ENCODE results near the gene IPO11.

The IPO11 gene

GRCh38 chr5:62572918-62573514 lies 160.5 kb downstream of the IPO11 start:
- DNase-seq (ENCODE audit: low spot score): no peak

- DNase-seq (ENCODE audit: low spot score): no peak
Measured at GRCh38 chr5:62574599-62574998, 162.0 kb downstream of the IPO11 start.

GRCh38 chr5:62575066-62575465 lies 162.5 kb downstream of the IPO11 start:
- DNase-seq (ENCODE audit: low spot score): no peak

GRCh38 chr5:62575489-62575888 lies 162.9 kb downstream of the IPO11 start:
- no peak for DNase-seq (ENCODE audit: low spot score)

DNA sequence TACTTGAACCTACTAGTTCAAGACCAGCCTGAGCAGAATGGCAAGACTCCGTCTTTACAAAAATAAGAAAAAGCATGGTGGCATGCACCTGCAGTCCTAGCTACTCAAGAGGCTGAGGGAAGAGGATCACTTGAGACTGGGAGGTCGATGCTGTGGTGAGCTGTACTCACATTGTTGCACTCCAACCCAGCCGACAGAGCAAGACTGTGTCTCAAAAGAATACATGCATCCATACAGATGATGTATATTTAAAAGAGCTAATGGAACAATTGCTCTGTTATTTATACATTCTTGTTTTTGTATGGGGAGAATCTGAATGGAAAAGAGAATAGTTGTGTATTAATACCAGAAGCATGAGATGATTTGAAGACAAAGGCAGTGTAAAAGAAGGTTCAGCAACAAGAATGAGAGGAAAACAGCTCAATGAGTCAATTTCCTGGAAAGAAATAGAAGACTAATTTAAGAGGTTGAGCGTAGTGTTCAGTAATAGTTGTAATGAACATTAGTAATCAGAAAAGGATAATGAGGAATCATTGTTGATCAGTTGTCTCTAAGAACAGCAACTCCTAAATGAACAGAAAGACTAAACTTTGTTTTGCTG lies 164.1 kb downstream of the IPO11 start:
- no peak for DNase-seq (ENCODE audit: low spot score)

DNA sequence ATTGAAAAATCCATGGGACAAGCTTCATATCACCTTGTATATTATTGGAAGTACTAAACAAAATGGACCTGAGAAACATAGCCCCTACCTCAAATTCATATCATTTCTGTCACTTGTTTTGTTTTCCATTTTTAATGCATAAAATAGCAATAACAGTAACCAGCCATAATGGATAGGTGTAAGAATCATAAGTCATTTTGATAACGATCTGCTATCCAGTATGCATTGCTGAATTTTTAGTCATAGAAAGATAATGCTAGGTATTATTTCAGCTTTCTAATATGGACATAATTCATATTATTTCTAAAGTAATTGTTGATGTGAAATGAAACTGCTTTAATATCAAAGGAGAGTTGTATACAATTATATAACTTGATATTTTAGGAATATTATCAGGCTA lies 164.9 kb downstream of the IPO11 start:
- DNase-seq (ENCODE audit: low spot score): no peak

DNA sequence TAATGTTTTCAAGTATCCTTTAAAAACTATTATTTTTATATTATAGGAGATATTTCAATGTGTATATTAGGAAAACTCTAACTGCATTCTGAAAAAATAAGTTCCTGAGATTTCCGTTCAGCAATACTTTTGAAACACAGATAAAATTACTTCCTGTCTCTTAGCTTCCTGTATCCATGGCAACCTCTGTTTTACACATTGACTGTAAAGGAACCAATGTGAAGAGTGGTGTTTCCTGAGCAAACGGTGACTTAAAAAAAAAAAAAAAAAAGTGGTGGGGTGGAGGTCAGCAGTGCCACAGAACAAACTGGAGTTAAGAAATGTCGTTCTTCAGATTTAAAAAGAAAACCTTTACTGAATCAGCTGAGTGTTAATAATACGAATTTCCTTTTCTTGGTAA lies 166.0 kb downstream of the IPO11 start, which contains the start of gene LRRC70:
TSS of gene LRRC70 (plus strand) at position 280 of the 400 bp plus-strand sequence. CDS start 620 bp downstream, outside the sequence.
- DNase-seq (ENCODE audit: low spot score): no peak

GRCh38 chr5:62579761-62580160 lies 167.2 kb downstream of the IPO11 start:
- DNase-seq (ENCODE audit: low spot score): no peak

DNA sequence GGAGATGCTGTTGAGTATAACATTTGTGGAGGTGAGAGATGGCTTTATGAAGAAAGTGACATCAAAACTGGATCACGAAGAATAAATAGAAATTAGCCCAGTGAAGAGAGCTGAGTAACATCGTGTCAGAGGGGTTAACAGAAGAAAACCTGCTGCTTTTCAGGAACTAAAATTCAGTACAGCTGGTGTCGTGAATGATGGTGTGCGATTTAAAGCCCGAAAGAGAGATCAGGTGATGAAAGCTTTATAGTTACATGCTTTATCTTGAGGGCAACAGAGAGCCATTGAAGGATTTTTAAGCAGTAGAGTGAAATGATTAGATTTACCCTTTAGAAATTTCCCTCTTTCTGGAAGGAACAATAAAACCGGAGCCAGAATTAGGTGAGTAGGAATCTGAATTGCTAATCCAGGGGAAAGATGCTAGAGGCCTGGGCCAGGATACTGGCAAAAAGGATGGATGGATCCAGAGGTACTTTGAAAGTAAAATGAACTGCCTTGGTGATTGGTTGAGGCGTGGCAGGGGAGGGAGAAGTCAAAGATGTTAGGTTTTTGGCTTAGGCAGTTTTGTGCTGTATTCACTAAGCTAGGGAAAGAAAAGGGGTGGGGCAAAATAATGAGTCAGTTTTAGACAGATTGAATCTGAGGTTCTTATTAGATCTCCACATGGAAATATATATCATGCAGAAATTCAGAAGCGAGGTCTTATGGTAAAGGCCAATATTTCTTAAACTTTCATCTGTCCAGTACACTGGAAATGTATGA lies 169.5 kb downstream of the IPO11 start:
- DNase-seq (ENCODE audit: low spot score): no peak

DNA sequence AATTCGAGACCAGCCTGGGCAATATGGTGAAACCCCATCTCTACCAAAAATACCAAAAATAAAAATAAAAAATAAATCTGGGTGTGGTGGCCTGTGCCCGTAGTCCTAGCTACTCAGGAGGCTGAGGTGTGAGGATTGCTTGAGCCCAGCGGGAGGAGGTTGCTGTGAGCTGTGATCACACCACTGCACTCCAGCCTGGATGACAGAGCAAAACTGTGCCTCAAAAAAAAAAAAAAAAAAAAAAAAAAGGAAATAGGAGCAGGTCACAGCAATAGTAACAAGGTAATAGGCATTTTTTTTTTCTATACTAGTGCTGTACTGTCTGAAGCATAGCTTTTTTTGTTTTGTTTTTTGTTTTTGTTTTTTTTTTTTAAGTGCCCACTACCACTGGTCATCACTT lies 171.8 kb downstream of the IPO11 start:
- no peak for DNase-seq (ENCODE audit: low spot score)

DNA sequence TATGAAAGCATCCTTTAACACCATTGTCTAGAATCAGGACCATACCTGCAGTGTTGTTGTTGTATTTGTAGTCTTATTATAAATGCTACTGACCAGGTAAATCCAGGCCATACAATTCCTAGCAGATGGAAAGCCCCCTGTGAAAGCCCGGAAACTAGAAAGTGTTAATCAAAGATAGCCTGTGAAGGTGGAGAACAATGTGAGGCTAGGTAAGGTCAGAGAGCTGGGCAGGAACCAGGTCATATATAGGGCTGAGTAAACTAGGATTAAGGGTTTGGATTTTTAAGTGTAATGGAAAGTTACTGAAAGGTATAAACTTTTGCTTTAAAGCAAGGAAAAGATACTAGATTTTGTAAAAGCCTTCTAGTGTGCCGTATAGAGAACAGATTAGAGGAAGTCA lies 172.7 kb downstream of the IPO11 start:
- no peak for DNase-seq (ENCODE audit: low spot score)

GRCh38 chr5:62585751-62586150 lies 173.2 kb downstream of the IPO11 start:
- no peak for DNase-seq (ENCODE audit: low spot score)

GRCh38 chr5:62587737-62588136 lies 175.2 kb downstream of the IPO11 start:
- no peak for DNase-seq (ENCODE audit: low spot score)

DNA sequence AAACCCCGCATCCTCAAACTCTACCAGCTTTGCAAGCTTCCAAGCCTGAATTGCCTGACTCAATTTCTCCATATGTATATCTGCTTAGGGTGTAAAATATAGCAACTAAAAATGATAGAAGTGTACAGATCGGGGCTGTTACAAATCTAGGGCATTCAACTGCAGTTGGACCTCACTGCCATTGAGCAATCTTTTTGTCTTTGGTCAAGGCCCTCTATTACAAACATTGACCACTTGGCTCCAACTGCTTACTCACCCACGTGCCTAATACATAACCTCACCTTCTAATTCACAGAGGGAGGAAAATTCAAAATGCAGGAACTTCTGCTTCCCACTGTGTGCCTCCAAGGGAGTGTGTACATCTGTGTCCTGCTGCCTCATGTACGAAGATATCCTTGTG lies 176.1 kb downstream of the IPO11 start:
- no peak for DNase-seq (ENCODE audit: low spot score)

- no peak for DNase-seq (ENCODE audit: low spot score)
Measured at GRCh38 chr5:62589504-62589903, 176.9 kb downstream of the IPO11 start.

GRCh38 chr5:62590387-62590786 lies 177.8 kb downstream of the IPO11 start:
- DNase-seq (ENCODE audit: low spot score): no peak

- DNase-seq (ENCODE audit: low spot score): no peak
Measured at GRCh38 chr5:62592558-62592957, 180.0 kb downstream of the IPO11 start.

- no peak for DNase-seq (ENCODE audit: low spot score)
Measured at GRCh38 chr5:62593331-62593730, 180.8 kb downstream of the IPO11 start.

DNA sequence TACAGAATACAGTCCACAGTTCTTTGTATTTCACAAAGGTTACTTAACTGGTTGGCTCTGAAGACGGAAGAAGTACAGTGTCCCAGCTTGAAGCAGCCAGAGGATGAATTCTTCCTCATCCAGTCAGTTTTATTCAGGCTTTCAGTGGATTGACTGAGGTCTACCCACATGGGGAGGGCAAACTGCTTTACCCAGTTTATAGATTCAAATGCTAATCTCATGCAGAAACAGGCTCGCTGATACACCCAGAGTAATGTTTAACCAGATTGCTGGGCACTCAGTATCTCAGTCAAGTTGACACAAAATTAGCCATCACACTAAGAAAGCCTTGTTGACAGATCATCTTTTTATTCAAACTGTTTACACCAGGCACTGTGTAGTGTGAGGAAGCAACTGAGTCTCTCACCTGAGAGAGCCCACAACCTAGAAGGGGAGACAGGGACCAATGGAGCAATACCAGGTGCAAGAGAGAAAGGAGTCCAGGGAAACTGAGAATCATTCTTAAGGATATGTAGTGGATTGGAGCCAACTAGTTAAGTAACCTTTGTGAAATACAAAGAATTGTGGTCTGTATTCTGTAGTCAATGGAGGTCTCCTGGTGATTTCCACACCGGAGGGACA lies 181.9 kb downstream of the IPO11 start:
- DNase-seq (ENCODE audit: low spot score): no peak

DNA sequence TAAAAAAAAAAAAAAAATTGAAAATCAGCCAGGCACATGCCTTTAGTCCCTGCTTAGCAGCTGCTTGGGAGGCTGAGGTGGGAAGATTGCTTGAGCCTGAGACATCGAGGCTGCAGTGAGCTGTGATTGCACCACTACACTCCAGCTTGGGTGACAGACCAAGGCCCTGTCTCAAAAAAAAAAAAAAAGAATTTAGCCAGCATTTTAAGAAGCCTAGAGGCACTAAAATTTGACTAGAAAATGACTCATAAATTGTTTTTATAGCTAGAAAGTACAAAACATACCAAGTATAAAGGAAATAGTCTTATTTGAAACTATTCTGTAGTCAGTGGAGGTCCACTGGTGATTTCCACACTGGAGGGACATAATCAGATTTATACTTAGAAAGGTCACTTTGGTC lies 183.5 kb downstream of the IPO11 start:
- DNase-seq (ENCODE audit: low spot score): no peak

DNA sequence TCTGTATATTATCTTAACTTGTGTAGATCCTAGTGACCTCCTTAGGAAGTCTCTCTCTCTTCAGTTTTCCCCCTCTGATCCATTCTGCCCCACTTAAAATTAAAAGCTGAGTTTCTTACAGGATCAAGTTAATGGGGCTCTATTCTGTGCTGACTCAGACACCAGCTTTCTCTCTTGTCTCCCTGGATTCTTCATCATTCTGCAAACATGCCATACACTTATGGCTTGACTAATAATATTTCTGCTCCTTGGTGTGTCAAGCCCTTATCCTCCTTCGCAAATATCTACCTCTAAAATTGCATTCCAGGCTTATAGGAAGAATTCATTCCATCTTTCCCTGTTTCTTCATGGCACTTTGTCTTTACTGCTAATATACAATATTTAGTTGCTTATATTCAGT lies 184.1 kb downstream of the IPO11 start:
- no peak for DNase-seq (ENCODE audit: low spot score)

GRCh38 chr5:62597314-62597713 lies 184.8 kb downstream of the IPO11 start:
- no peak for DNase-seq (ENCODE audit: low spot score)
